H1 (cell line): ENCODE data around the gene GLIS2. TPM values are rescaled to one million over a fixed set of nuclear protein-coding genes. Genes with fewer than 3 reads are reported as not detected.

Source experiments
- CTCF ChIA-PET: fragments of 300-600 bp; sonication (Branson Sonifier 250); formaldehyde crosslinking; loops from one replicate; lab custom pipeline; 2021; ENCODE audit not compliant: partially characterized antibody; lab: Charles Lee
- POLR2A ChIA-PET: fragments of 300-600 bp; sonication (Branson Sonifier 250); formaldehyde crosslinking; loops from one replicate; lab custom pipeline; 2021; ENCODE audit warnings: inconsistent platforms; ENCODE audit not compliant: partially characterized antibody; lab: Charles Lee
- DNase-seq, 2 experiments: peaks; one replicate each; pipeline versions ENCODE4 v3.0.0 to v3.0.0-alpha.2; 2010 to 2022; ENCODE audit warnings: low spot score in 2 of 2, low read depth in 1 of 2, mixed read lengths in 1 of 2
- FAIRE-seq: peaks from 2 replicates; lab custom pipeline; 2011; peaks lifted over from hg19 to GRCh38; lab: Jason Lieb, UNC
- H2AFZ ChIP-seq: 2 replicates; pipeline ENCODE4 v1.8.1; 2012; ENCODE audit warnings: low read length, inconsistent platforms
- H2AK5ac ChIP-seq: 2 replicates; pipeline ENCODE4 v1.6.1; 2013; ENCODE audit warnings: low read depth, low read length
- H2BK120ac ChIP-seq: replicated peaks from 2 replicates; pipeline ENCODE3; 2013; ENCODE audit warnings: low read depth, low read length, inconsistent platforms
- H2BK12ac ChIP-seq: 2 replicates; pipeline ENCODE4 v1.6.1; 2013; ENCODE audit warnings: low read depth, low read length
- H2BK15ac ChIP-seq: 2 replicates; pipeline ENCODE4 v1.6.1; 2013; ENCODE audit warnings: low read length
- H2BK20ac ChIP-seq: 2 replicates; pipeline ENCODE4 v1.6.1; 2013; ENCODE audit warnings: low read length
- H2BK5ac ChIP-seq: 2 replicates; pipeline ENCODE4 v1.6.1; 2013; ENCODE audit warnings: low read depth, low read length
- H3K14ac ChIP-seq: 2 replicates; pipeline ENCODE4 v1.6.1; 2013; ENCODE audit warnings: inconsistent platforms; ENCODE audit not compliant: insufficient read length
- H3K18ac ChIP-seq: 2 replicates; pipeline ENCODE4 v1.6.1; 2013; ENCODE audit warnings: low read length; ENCODE audit errors: extremely low read depth
- H3K23ac ChIP-seq: 2 replicates; pipeline ENCODE4 v1.6.1; 2013; ENCODE audit warnings: inconsistent platforms; ENCODE audit not compliant: insufficient read length
- H3K23me2 ChIP-seq: 2 replicates; pipeline ENCODE4 v1.6.1; 2013; ENCODE audit warnings: low read depth, low read length
- H3K27ac ChIP-seq: 2 replicates; pipeline ENCODE4 v1.6.1; 2011; ENCODE audit warnings: low read depth, low read length, inconsistent platforms
- H3K27me3 ChIP-seq, 4 experiments: replicated peaks in 1 of 4; 1 replicate in 1 of 4; 2 replicates in 3 of 4; pipeline versions ENCODE4 v1.6.1 to v1.8.1; 2011 to 2013; ENCODE audit warnings: low read length in 3 of 4, mild to moderate bottlenecking in 3 of 4, inconsistent platforms in 2 of 4, mixed read lengths in 2 of 4, moderate library complexity in 1 of 4; ENCODE audit not compliant: control insufficient read depth in 3 of 4, insufficient read depth in 3 of 4; ENCODE audit errors: extremely low read depth in 1 of 4
- H3K36me3 ChIP-seq, 4 experiments: 2 replicates each; pipeline versions ENCODE4 v1.6.1 to v1.8.1; 2011 to 2013; ENCODE audit warnings: mild to moderate bottlenecking in 4 of 4, low read length in 3 of 4, moderate library complexity in 2 of 4, control low read depth in 1 of 4, inconsistent platforms in 1 of 4; ENCODE audit not compliant: insufficient read depth in 4 of 4, control insufficient read depth in 2 of 4
- H3K4ac ChIP-seq: replicated peaks from 2 replicates; pipeline ENCODE3; 2013; ENCODE audit warnings: low read length, low read depth, mixed read lengths, inconsistent platforms; ENCODE audit not compliant: insufficient read length
- H3K4me1 ChIP-seq, 4 experiments: replicated peaks in 1 of 4; 1 replicate in 1 of 4; 2 replicates in 3 of 4; pipeline versions ENCODE4 v1.6.1 to v1.8.1; 2011 to 2013; ENCODE audit warnings: low read length in 3 of 4, inconsistent platforms in 2 of 4, mixed read lengths in 1 of 4; ENCODE audit not compliant: insufficient read depth in 4 of 4, control insufficient read depth in 3 of 4
- H3K4me2 ChIP-seq, 2 experiments: 2 replicates each; pipeline versions ENCODE4 v1.6.1 to v1.8.1; 2011 to 2013; ENCODE audit warnings: low read depth in 2 of 2, low read length in 2 of 2, control low read depth in 1 of 2, inconsistent platforms in 1 of 2, mild to moderate bottlenecking in 1 of 2; ENCODE audit not compliant: insufficient read depth in 1 of 2
- H3K4me3 ChIP-seq, 4 experiments: fragments of 200-600, 300-600 bp in 1 of 4; sonication (generic), shearing (Covaris generic), sonication (Bioruptor Twin) in 1 of 4; 2 replicates each; pipeline versions ENCODE4 v1.5.1 to v1.8.1; 2011 to 2016; ENCODE audit warnings: low read length in 4 of 4, low read depth in 3 of 4, control low read depth in 2 of 4, inconsistent platforms in 2 of 4, mild to moderate bottlenecking in 2 of 4, mixed read lengths in 1 of 4, moderate library complexity in 1 of 4; ENCODE audit not compliant: insufficient read depth in 2 of 4; ENCODE audit errors: extremely low read depth in 1 of 4
- H3K56ac ChIP-seq: replicated peaks from 2 replicates; pipeline ENCODE3; 2013; ENCODE audit warnings: low read depth, mild to moderate bottlenecking, mixed read lengths, low read length, inconsistent platforms; ENCODE audit not compliant: insufficient read length
- H3K79me1 ChIP-seq: 2 replicates; pipeline ENCODE4 v1.6.1; 2013; ENCODE audit warnings: low read depth, low read length, control low read depth
- H3K79me2 ChIP-seq, 2 experiments: 2 replicates each; pipeline versions ENCODE4 v1.6.1 to v1.8.1; 2012 to 2013; ENCODE audit warnings: low read length in 2 of 2, mild to moderate bottlenecking in 2 of 2, inconsistent platforms in 1 of 2; ENCODE audit not compliant: insufficient read depth in 2 of 2, control insufficient read depth in 1 of 2
- H3K9ac ChIP-seq, 4 experiments: replicated peaks in 1 of 4; 1 replicate in 1 of 4; 2 replicates in 3 of 4; pipeline versions ENCODE4 v1.6.1 to v1.8.1; 2011 to 2013; ENCODE audit warnings: low read depth in 3 of 4, low read length in 3 of 4, control low read depth in 2 of 4, mild to moderate bottlenecking in 2 of 4, moderate library complexity in 2 of 4, inconsistent platforms in 1 of 4; ENCODE audit errors: extremely low read depth in 1 of 4
- H3K9me3 ChIP-seq, 2 experiments: 2 replicates each; pipeline versions ENCODE4 v1.6.1 to v1.8.1; 2012 to 2013; ENCODE audit warnings: mild to moderate bottlenecking in 2 of 2, moderate library complexity in 2 of 2, control low read depth in 1 of 2, inconsistent platforms in 1 of 2, low read depth in 1 of 2, low read length in 1 of 2, mixed read lengths in 1 of 2; ENCODE audit not compliant: insufficient read depth in 2 of 2
- H4K20me1 ChIP-seq, 2 experiments: replicated peaks in 1 of 2; 2 replicates each; pipeline versions ENCODE3 to v1.8.1; 2011 to 2013; ENCODE audit warnings: inconsistent platforms in 2 of 2, low read length in 2 of 2, mild to moderate bottlenecking in 1 of 2; ENCODE audit not compliant: insufficient read depth in 2 of 2, control insufficient read depth in 1 of 2
- H4K5ac ChIP-seq: 2 replicates; pipeline ENCODE4 v1.6.1; 2013; ENCODE audit warnings: low read length, low read depth, mixed read lengths, inconsistent platforms; ENCODE audit not compliant: insufficient read length
- H4K8ac ChIP-seq: 2 replicates; pipeline ENCODE4 v1.8.0; 2013; ENCODE audit warnings: mild to moderate bottlenecking, moderate library complexity, low read length, inconsistent platforms; ENCODE audit not compliant: insufficient read depth; ENCODE audit errors: extremely low read depth
- H4K91ac ChIP-seq: replicated peaks from 2 replicates; pipeline ENCODE3; 2013; ENCODE audit warnings: low read length, mixed read lengths, inconsistent platforms; ENCODE audit not compliant: insufficient read length
- ASH2L ChIP-seq: fragments of 200-600, 300-600 bp; sonication (generic); IDR thresholded peaks from one replicate; pipeline ENCODE4 v1.7.1; 2017; ENCODE audit warnings: low read length
- FOSL1 ChIP-seq: IDR thresholded peaks from 2 replicates; pipeline ENCODE4 v1.6.1; 2011; ENCODE audit warnings: mild to moderate bottlenecking, low read depth, low read length, moderate library complexity; ENCODE audit not compliant: insufficient read depth
- GABPA ChIP-seq: IDR thresholded peaks from 2 replicates; pipeline ENCODE4 v1.6.1; 2011; ENCODE audit warnings: mild to moderate bottlenecking, low read length, moderate library complexity, borderline replicate concordance; ENCODE audit not compliant: insufficient read depth
- GTF2F1 ChIP-seq: IDR thresholded peaks from 2 replicates; pipeline ENCODE4 v1.6.1; 2012; ENCODE audit warnings: low read depth, low read length, improper control_type of control experiment, borderline replicate concordance
- JUND ChIP-seq: IDR thresholded peaks from 2 replicates; pipeline ENCODE4 v1.6.1; 2011; ENCODE audit warnings: mild to moderate bottlenecking, improper control_type of control experiment, low read length
- RBBP5 ChIP-seq: IDR thresholded peaks from 2 replicates; pipeline ENCODE4 v1.7.1; 2012; ENCODE audit warnings: low read depth, mild to moderate bottlenecking, inconsistent platforms, low read length, moderate library complexity, borderline replicate concordance
- SIX5 ChIP-seq: IDR thresholded peaks from 2 replicates; pipeline ENCODE4 v1.6.1; 2011; ENCODE audit warnings: mild to moderate bottlenecking, low read depth, low read length
- TAF7 ChIP-seq: optimal IDR thresholded peaks from 2 replicates; pipeline ENCODE3; 2011; ENCODE audit warnings: low read depth, mild to moderate bottlenecking, inconsistent platforms, low read length, moderate library complexity, borderline replicate concordance
- USF2 ChIP-seq: IDR thresholded peaks from 2 replicates; pipeline ENCODE4 v1.6.1; 2011; ENCODE audit warnings: low read length, improper control_type of control experiment
- WGBS, 2 experiments: shearing (Covaris generic) in 1 of 2; methylation state at CpG; one replicate each; pipeline versions ENCODE4 v1.1.6 to v1.1.7; 2013 to 2015; ENCODE audit warnings: low lambda C conversion rate in 2 of 2, mixed read lengths in 2 of 2, inconsistent platforms in 1 of 2, low coverage in 1 of 2, missing lambda C conversion rate in 1 of 2; ENCODE audit not compliant: insufficient replicate concordance in 2 of 2, insufficient coverage in 1 of 2, insufficient read length in 1 of 2; ENCODE audit errors: extremely low coverage in 1 of 2, missing lambda C conversion rate in 1 of 2; 5-methylcytosine and 5-hydroxymethylcytosine counted together
- polyA plus RNA-seq, 7 experiments: library from polyadenylated mRNA; depleted of rRNA in 3 of 7; stranded (reverse) in 5 of 7; unstranded in 2 of 7; fragments of >200 nt in 5 of 7; fragments of 200-250 nt in 2 of 7; gene quantifications; 1 replicate in 5 of 7; 2 replicates in 1 of 7; 4 replicates in 1 of 7; pipeline versions ENCODE4 v1.2.1 to v1.2.3, GENCODE V29; 2011 to 2013; ENCODE audit warnings: missing spikeins in 2 of 7, mixed read lengths in 2 of 7
- total RNA-seq: library from RNA; stranded (reverse); fragmentation: NEBNext Ultra II Directional; extraction: Animal tissue kit (Norgen Biotek cat#: 25700); gene quantifications from 2 replicates; pipeline ENCODE4 v1.2.1, GENCODE V29; 2021

The GLIS2 gene
- total and polyA plus RNA-seq, 2 of the 8 experiments (the other 6 are each of a cell fraction or from before 2014, with no cell fraction given), result 4.3 to 17.4 TPM

GRCh38 chr16:4272114-4272956 lies 43.5 kb upstream of the GLIS2 start:
- Histone ChIP-seq H4K5ac (peak overlapping the region; percentile 98), H2BK20ac (no peak overlapping the region), H2BK12ac (no peak overlapping the region), H3K4me3 (peak overlapping the region; percentile 68 to 97 (median 84)), H3K4me1 (peaks cover 3 to 11% (median 8%) of the 10 kb centered on the region in 4 experiments), H3K4ac (peak overlapping the region; percentile 96), H3K56ac (peak overlapping the region; percentile 74), H2BK15ac (no peak overlapping the region), H3K14ac (peak overlapping the region; percentile 90), H4K8ac (peak overlapping the region; percentile 100; the same call in 1 of the 2 replicates), H3K18ac (peak overlapping the region; percentile 93), H3K36me3 (no peaks in the 10 kb centered on the region), H3K79me2 (peaks cover 23 to 48% of the 10 kb centered on the region in 2 experiments; a peak in 3 of 4 replicates), H4K91ac (peak overlapping the region; percentile 79), H4K20me1 (peaks cover 0 to 2% of the 10 kb centered on the region in 2 experiments), H3K4me2 (peak overlapping the region; percentile 72 to 92), H3K27me3 (no peaks in the 10 kb centered on the region), H3K23me2 (peaks cover 13% of the 10 kb centered on the region; the same call in 1 of the 2 replicates), H2BK5ac (peak overlapping the region; percentile 88), H3K23ac (no peak overlapping the region), H2BK120ac (no peak overlapping the region), H3K9ac (peak overlapping the region; percentile 86 to 96 (median 92)), H3K79me1 (0 out of 2 replicates have a peak, but pooled peaks cover 13% of the 10 kb centered on the region), H2AK5ac (no peak overlapping the region), H3K27ac (peak overlapping the region; percentile 96), H3K9me3 (no peaks in the 10 kb centered on the region), H2AFZ (no peak overlapping the region)
- POLR2A ChIA-PET, result interaction anchor here (0.6 to 24.1 kb wide), 41 partner anchors 11 to 1263 kb away, joined by 3 to 403 read pairs (median 4); partner anchors contain the start of gene GLIS2
- FAIRE-seq (no peak), DNase-seq (peak in 1 of 2 experiments; percentile 69)
- CTCF ChIA-PET, result interaction anchor here (1.1 to 4.7 kb wide), 11 partner anchors 11 to 130 kb away, joined by 3 to 34 read pairs (median 8); no protein-coding TSS in a partner anchor
- WGBS, 2 experiments, result 1% methylated on average over 23 of the region's 79 CpGs; no CpG with 5 or more reads in 1 of the 2 experiments
- TF ChIP-seq ASH2L, result no peak
- no peak for TF ChIP-seq FOSL1
- no peak for TF ChIP-seq USF2
- no peak for TF ChIP-seq JUND
- no peak for TF ChIP-seq GABPA
- TF ChIP-seq TAF7, result peak; percentile 14
- TF ChIP-seq GTF2F1, result no peak
- TF ChIP-seq RBBP5, result no peak
- no peak for TF ChIP-seq SIX5
